ENCODE data around the gene SNX5. TPM values are rescaled to one million over a fixed set of nuclear protein-coding genes. Genes with fewer than 3 reads are reported as not detected.
A peak's percentile ranks its signal among the peaks of the same experiment; 100 is the strongest.

SNX5 gene
- total RNA-seq, 1 donor from 2014 or later = 32.7 TPM

- peaks cover 4 to 14% of the 10 kb centered on the region in 2 donors for H3K4me1 ChIP-seq
- H3K4me3 ChIP-seq = peak overlapping the region in 1 of 2 donors; percentile 79
Observed at GRCh38 chr20:17972121-17972520, 3.5 kb upstream of the SNX5 start.

GRCh38 chr20:17971300-17972013 is 2.9 kb upstream of the SNX5 start:
- Histone ChIP-seq H3K4me1 (peaks cover 4 to 18% of the 10 kb centered on the region in 2 donors), H3K4me3 (peak overlapping the region; percentile 11 to 79)
- intact Hi-C loops (cut with DNase I) = no loop called here

More at GRCh38 chr20:17972121-17972520, 3.5 kb upstream of the SNX5 start:
- DNase-seq (ENCODE audit: low spot score in 2 of 2) = no peak
- peaks cover 0 to 12% of the 10 kb centered on the region in 2 donors for H3K36me3 ChIP-seq
- TF ChIP-seq CTCF (IDR thresholded peaks at IDR 0.05) = no peak
- intact Hi-C loops (cut with DNase I) = no loop called here
- H3K27me3 ChIP-seq = no peaks in the 10 kb centered on the region
- H3K9me3 ChIP-seq = no peaks in the 10 kb centered on the region
- peak overlapping the region; percentile 94 to 96 for H3K27ac ChIP-seq

GRCh38 chr20:17969884-17970409 is 1.4 kb upstream of the SNX5 start:
- H3K36me3 ChIP-seq = no peaks in the 10 kb centered on the region
- H3K27me3 ChIP-seq = no peaks in the 10 kb centered on the region
- no peaks in the 10 kb centered on the region for H3K9me3 ChIP-seq
- DNase-seq (ENCODE audit: low spot score in 2 of 2) = peak in 1 of 2 donors; percentile 65
- TF ChIP-seq CTCF (IDR thresholded peaks at IDR 0.05) = no peak
- peak overlapping the region; percentile 94 to 96 for H3K27ac ChIP-seq
- H3K4me1 ChIP-seq = peaks cover 4 to 31% of the 10 kb centered on the region in 2 donors
- intact Hi-C loops (cut with DNase I) = loop anchor here (2.0 to 5.0 kb wide), 6 partner anchors 33 to 497 kb away; partner anchors contain the start of genes DZANK1, KAT14, PET117 and POLR3F
- peak overlapping the region; percentile 79 to 84 for H3K4me3 ChIP-seq

More at GRCh38 chr20:17971300-17972013, 2.9 kb upstream of the SNX5 start:
- Histone ChIP-seq H3K36me3 (peaks cover 0 to 8% of the 10 kb centered on the region in 2 donors), H3K27me3 (no peaks in the 10 kb centered on the region), H3K9me3 (no peaks in the 10 kb centered on the region), H3K27ac (peak overlapping the region; percentile 94 to 96)
- no peak for DNase-seq (ENCODE audit: low spot score in 2 of 2)
- no peak for TF ChIP-seq CTCF (IDR thresholded peaks at IDR 0.05)

- intact Hi-C loops (cut with DNase I) = loop anchor here (2.0 to 5.0 kb wide), 6 partner anchors 33 to 497 kb away; partner anchors contain the start of genes DZANK1, KAT14, PET117 and POLR3F
- Histone ChIP-seq H3K4me3 (peak overlapping the region; percentile 79 to 84), H3K27me3 (no peaks in the 10 kb centered on the region), H3K36me3 (no peaks in the 10 kb centered on the region), H3K27ac (peak overlapping the region; percentile 94 to 96), H3K4me1 (peaks cover 4 to 31% of the 10 kb centered on the region in 2 donors), H3K9me3 (no peaks in the 10 kb centered on the region)
- TF ChIP-seq CTCF (IDR thresholded peaks at IDR 0.05) = no peak
- DNase-seq (ENCODE audit: low spot score in 2 of 2) = no peak
Observed at GRCh38 chr20:17969278-17969883, 787 bp upstream of the SNX5 start.

GRCh38 chr20:17967521-17968365 is 851 bp downstream of the SNX5 start:
- Histone ChIP-seq H3K4me1 (peaks cover 4 to 31% of the 10 kb centered on the region in 2 donors), H3K9me3 (no peaks in the 10 kb centered on the region), H3K4me3 (peak overlapping the region; percentile 79 to 84), H3K27ac (peak overlapping the region; percentile 94 to 96), H3K27me3 (no peaks in the 10 kb centered on the region), H3K36me3 (no peaks in the 10 kb centered on the region)
- DNase-seq (ENCODE audit: low spot score in 2 of 2) = peak in 1 of 2 donors; percentile 16
- no peak for TF ChIP-seq CTCF (IDR thresholded peaks at IDR 0.05)
- intact Hi-C loops (cut with DNase I) = loop anchor here (1.0 to 5.0 kb wide), 7 partner anchors 31 to 540 kb away; partner anchors contain the start of genes DZANK1, KAT14, PET117 and POLR3F
